GM23338 (cell line): Measurements from ENCODE around the gene B3GNT3. TPM values are rescaled to one million over a fixed set of nuclear protein-coding genes. Genes with fewer than 3 reads are reported as not detected.

Experiments
- ATAC-seq: fragments of 200-7000 bp; cut with Tn5 transposase; 3 replicates; pipeline ENCODE4 v1.9.1; 2020
- DNase-seq: peaks from one replicate; pipeline ENCODE4 v3.0.0-alpha.2; 2015; ENCODE audit warnings: low spot score
- H2AFZ ChIP-seq: fragments of 200-600 bp; sonication (generic); 2 replicates; pipeline ENCODE4 v1.8.0; 2016; ENCODE audit warnings: antibody characterized with exemption, mild to moderate bottlenecking, moderate library complexity
- H3F3A ChIP-seq: fragments of 200-600 bp; sonication (generic); replicated peaks from 2 replicates; pipeline ENCODE4 v1.8.0; 2017; ENCODE audit warnings: antibody characterized with exemption, mixed run types, low read depth
- H3K27ac ChIP-seq: fragments of 200-600 bp; sonication (generic); 2 replicates; pipeline ENCODE4 v1.6.1; 2016; ENCODE audit warnings: low read depth
- H3K27me3 ChIP-seq: fragments of 200-600 bp; sonication (generic); 2 replicates; pipeline ENCODE4 v1.8.0; 2016; ENCODE audit warnings: mild to moderate bottlenecking, mixed run types, moderate library complexity; ENCODE audit not compliant: insufficient read depth
- H3K36me3 ChIP-seq: fragments of 200-600 bp; sonication (generic); 2 replicates; pipeline ENCODE4 v1.8.0; 2016; ENCODE audit warnings: mild to moderate bottlenecking; ENCODE audit not compliant: insufficient read depth
- H3K4me1 ChIP-seq: fragments of 200-600 bp; sonication (generic); 2 replicates; pipeline ENCODE4 v1.8.0; 2016; ENCODE audit warnings: mild to moderate bottlenecking, moderate library complexity; ENCODE audit not compliant: insufficient read depth
- H3K4me2 ChIP-seq: fragments of 200-600 bp; sonication (generic); 2 replicates; pipeline ENCODE4 v1.7.1; 2017; ENCODE audit warnings: mixed run types
- H3K4me3 ChIP-seq: fragments of 200-600 bp; sonication (generic); 2 replicates; pipeline ENCODE4 v1.6.1; 2016; ENCODE audit warnings: mixed run types
- H3K79me2 ChIP-seq: fragments of 200-600 bp; sonication (generic); replicated peaks from 2 replicates; pipeline ENCODE4 v1.8.0; 2017; ENCODE audit warnings: mild to moderate bottlenecking; ENCODE audit not compliant: insufficient read depth
- H3K9me2 ChIP-seq: fragments of 200-600 bp; sonication (generic); 2 replicates; pipeline ENCODE4 v1.8.0; 2017; ENCODE audit not compliant: insufficient read depth
- H4K20me1 ChIP-seq: fragments of 200-600 bp; sonication (generic); replicated peaks from 2 replicates; pipeline ENCODE4 v1.8.0; 2017; ENCODE audit warnings: mild to moderate bottlenecking; ENCODE audit not compliant: insufficient read depth
- H3K27ac Mint-ChIP-seq: 2 replicates; pipeline ENCODE4 v1.8.0; 2020; ENCODE audit warnings: inconsistent platforms, mild to moderate bottlenecking, moderate library complexity, mixed read lengths
- H3K27me3 Mint-ChIP-seq: 3 replicates; pipeline ENCODE4 v1.8.0; 2022; ENCODE audit warnings: low read depth, mild to moderate bottlenecking, moderate library complexity, mixed read lengths, inconsistent platforms; ENCODE audit not compliant: insufficient read depth, poor library complexity
- H3K36me3 Mint-ChIP-seq: 3 replicates; pipeline ENCODE4 v1.8.0; 2021; ENCODE audit warnings: low read depth, mild to moderate bottlenecking, inconsistent platforms, moderate library complexity, mixed read lengths
- H3K4me1 Mint-ChIP-seq: 3 replicates; pipeline ENCODE4 v1.8.0; 2020; ENCODE audit warnings: mild to moderate bottlenecking, inconsistent platforms, mixed read lengths
- H3K4me3 Mint-ChIP-seq: 3 replicates; pipeline ENCODE4 v1.8.0; 2021; ENCODE audit warnings: moderate library complexity, mild to moderate bottlenecking, inconsistent platforms, mixed read lengths
- H3K9me3 Mint-ChIP-seq: 3 replicates; pipeline ENCODE4 v1.8.0; 2020; ENCODE audit warnings: moderate library complexity, mild to moderate bottlenecking, inconsistent platforms, mixed read lengths
- CREB1 ChIP-seq: fragments of 250-450 bp; sonication (Bioruptor Pico); IDR thresholded peaks from 2 replicates; pipeline ENCODE4 v1.5.0; 2020; ENCODE audit warnings: low read depth, mild to moderate bottlenecking, moderate library complexity
- CTCF ChIP-seq, 2 experiments: fragments of 200-600 bp in 1 of 2; sonication (generic) in 1 of 2; conservative IDR thresholded peaks; 2 replicates each; pipeline versions ENCODE4 v1.5.1 to v1.6.1; 2016 to 2017; ENCODE audit warnings: antibody characterized with exemption in 2 of 2, low read depth in 2 of 2, mild to moderate bottlenecking in 2 of 2, moderate library complexity in 1 of 2
- ETS1 ChIP-seq: IDR thresholded peaks from 2 replicates; pipeline ENCODE4 v1.6.1; 2016; ENCODE audit warnings: antibody characterized with exemption
- EZH2 ChIP-seq: fragments of 200-600 bp; sonication (generic); IDR thresholded peaks from one replicate; pipeline ENCODE4 v1.8.0; 2017; ENCODE audit warnings: antibody characterized with exemption, mild to moderate bottlenecking, low read depth; ENCODE audit not compliant: unreplicated experiment
- EZH2phosphoT487 ChIP-seq: fragments of 200-600 bp; sonication (generic); IDR thresholded peaks from one replicate; pipeline ENCODE4 v1.8.1; 2018; ENCODE audit warnings: antibody characterized with exemption; ENCODE audit not compliant: unreplicated experiment
- JUNB ChIP-seq: IDR thresholded peaks from one replicate; pipeline ENCODE4 v1.6.1; 2016; ENCODE audit warnings: antibody characterized with exemption; ENCODE audit not compliant: unreplicated experiment
- NANOG ChIP-seq: IDR thresholded peaks from 2 replicates; pipeline ENCODE4 v1.6.1; 2016; ENCODE audit warnings: antibody characterized with exemption, borderline replicate concordance
- POLR2AphosphoS5 ChIP-seq: IDR thresholded peaks from 2 replicates; pipeline ENCODE4 v1.6.1; 2016; ENCODE audit warnings: antibody characterized with exemption, low read depth
- REST ChIP-seq: IDR thresholded peaks from one replicate; pipeline ENCODE4 v1.6.1; 2018; ENCODE audit warnings: antibody characterized with exemption; ENCODE audit not compliant: unreplicated experiment
- STAT1 ChIP-seq: IDR thresholded peaks from one replicate; pipeline ENCODE4 v1.6.1; 2016; ENCODE audit warnings: antibody characterized with exemption; ENCODE audit not compliant: unreplicated experiment
- ZNF114 ChIP-seq: fragments of 250-450 bp; sonication (Bioruptor Pico); IDR thresholded peaks from 2 replicates; pipeline ENCODE4 v1.5.0; 2020; ENCODE audit warnings: mild to moderate bottlenecking, moderate library complexity
- ZNF331 ChIP-seq: fragments of 250-450 bp; sonication (Bioruptor Pico); IDR thresholded peaks from 2 replicates; pipeline ENCODE4 v1.5.0; 2020; ENCODE audit warnings: low read depth, mild to moderate bottlenecking, moderate library complexity
- ZNF462 ChIP-seq: fragments of 250-450 bp; sonication (Bioruptor Pico); IDR thresholded peaks from 2 replicates; pipeline ENCODE4 v1.5.0; 2020; ENCODE audit warnings: mild to moderate bottlenecking, moderate library complexity
- polyA plus RNA-seq: library from polyadenylated mRNA; unstranded; fragments of >200 nt; fragmentation: Nextera tagmentation; extraction: Ambion mirVana; gene quantifications from 2 replicates; pipeline ENCODE4 v1.2.1, GENCODE V29; 2016
- total RNA-seq: library from RNA; depleted of rRNA; stranded (reverse); fragments of >200 nt; shearing (Covaris generic); gene quantifications from 2 replicates; pipeline ENCODE4 v1.2.3, GENCODE V29; 2014

B3GNT3 gene
- total and polyA plus RNA-seq, 2 experiments from 2014 or later, result 0.99 to 1.9 TPM

GRCh38 chr19:17862711-17863519, 68.0 kb downstream of the B3GNT3 start:
- H2AFZ ChIP-seq, result no peak overlapping the region
- H3K4me3 Mint-ChIP-seq, result peak overlapping the region; percentile 59
- no peak for ATAC-seq

More at GRCh38 chr19:17862711-17863519, 68.0 kb downstream of the B3GNT3 start:
- peaks cover 18% of the 10 kb centered on the region for H3K4me1 Mint-ChIP-seq
- H3K9me3 Mint-ChIP-seq, result peaks cover 11% of the 10 kb centered on the region; the same call in 2 of the 3 replicates
- peaks cover 29% of the 10 kb centered on the region for H3K79me2 ChIP-seq
- TF ChIP-seq JUNB, result no peak
- TF ChIP-seq EZH2, result no peak
- TF ChIP-seq ZNF114 (CRISPR knock-in tag), result no peak
- no peak for TF ChIP-seq CREB1 (CRISPR knock-in tag)
- no peak for TF ChIP-seq ZNF462 (CRISPR knock-in tag)
- TF ChIP-seq ETS1, result no peak
- TF ChIP-seq CTCF (conservative IDR thresholded peaks at IDR 0.05; ENCODE audit: low read depth in 2 of 2), result no peak
- no peak for TF ChIP-seq NANOG
- no peak for TF ChIP-seq STAT1
- TF ChIP-seq REST, result no peak
- TF ChIP-seq POLR2AphosphoS5, result no peak
- no peak for TF ChIP-seq ZNF331 (CRISPR knock-in tag)
- TF ChIP-seq EZH2phosphoT487, result no peak
- peaks cover 9% of the 10 kb centered on the region; the same call in 1 of the 2 replicates for H3K4me1 ChIP-seq
- peak overlapping the region; percentile 90 for H3K27ac ChIP-seq
- peaks cover 47% of the 10 kb centered on the region for H3K27me3 Mint-ChIP-seq
- H3K27ac Mint-ChIP-seq, result peak overlapping the region; percentile 93
- H3K4me2 ChIP-seq, result no peak overlapping the region
- no peak overlapping the region for H3K4me3 ChIP-seq
- H4K20me1 ChIP-seq, result peaks cover 45% of the 10 kb centered on the region
- H3K9me2 ChIP-seq, result no peaks in the 10 kb centered on the region
- no peak for DNase-seq
- H3K36me3 Mint-ChIP-seq, result peaks cover 64% of the 10 kb centered on the region
- peaks cover 60% of the 10 kb centered on the region for H3F3A ChIP-seq
- no peaks in the 10 kb centered on the region for H3K27me3 ChIP-seq
- peaks cover 37% of the 10 kb centered on the region for H3K36me3 ChIP-seq
